PC-3 (cell line): Measurements from ENCODE around the gene DAPK1. TPM values are rescaled to one million over a fixed set of nuclear protein-coding genes. Genes with fewer than 3 reads are reported as not detected.

Source experiments
- ATAC-seq: fragments of 200-7000 bp; cut with Tn5 transposase; 2 replicates; pipeline ENCODE4 v1.9.1; 2020; ENCODE audit warnings: mild to moderate bottlenecking, moderate library complexity
- BruUV-seq: library from RNA; stranded (reverse); fragments of 400-500 nt; replicated peaks from 2 replicates; lab custom pipeline; 2021; lab: Mats Ljungman, UMichigan
- CTCF ChIA-PET: fragments of 300-600 bp; sonication (Branson Sonifier 250); formaldehyde crosslinking; loops from one replicate; lab custom pipeline; 2022; ENCODE audit warnings: antibody characterized with exemption; lab: Charles Lee
- POLR2A ChIA-PET: fragments of 300-600 bp; sonication (Branson Sonifier 250); formaldehyde crosslinking; loops from one replicate; lab custom pipeline; 2022; ENCODE audit warnings: antibody characterized with exemption; ENCODE audit not compliant: unreplicated experiment; lab: Charles Lee
- DNase-seq: peaks from one replicate; pipeline ENCODE4 v3.0.0-alpha.2; 2015
- H2AFZ ChIP-seq: fragments of 300-600 bp; sonication (generic); 2 replicates; pipeline ENCODE4 v1.6.0; 2016; ENCODE audit warnings: antibody characterized with exemption, low read length
- H3F3A ChIP-seq: fragments of 300-600 bp; sonication (generic); one replicate; pipeline ENCODE4 v1.6.0; 2017; ENCODE audit warnings: antibody characterized with exemption, low read length, control low read depth, mild to moderate bottlenecking; ENCODE audit not compliant: unreplicated experiment
- H3K27ac ChIP-seq: fragments of 300-600 bp; sonication (generic); 2 replicates; pipeline ENCODE4 v1.5.1; 2016; ENCODE audit warnings: mild to moderate bottlenecking, low read length
- H3K27me3 ChIP-seq: fragments of 300-600 bp; sonication (generic); 2 replicates; pipeline ENCODE4 v1.6.1; 2016; ENCODE audit warnings: low read length, mixed read lengths
- H3K36me3 ChIP-seq: fragments of 300-600 bp; sonication (generic); 2 replicates; pipeline ENCODE4 v1.6.1; 2016; ENCODE audit warnings: low read depth, mixed run types, low read length, mixed read lengths
- H3K4me1 ChIP-seq: fragments of 300-600 bp; sonication (generic); 2 replicates; pipeline ENCODE4 v1.5.1; 2016; ENCODE audit warnings: low read length; ENCODE audit not compliant: insufficient read depth
- H3K4me2 ChIP-seq: fragments of 300-600 bp; sonication (generic); 2 replicates; pipeline ENCODE4 v1.6.0; 2016; ENCODE audit warnings: low read length
- H3K4me3 ChIP-seq: fragments of 300-600 bp; sonication (generic); 2 replicates; pipeline ENCODE4 v1.5.1; 2016; ENCODE audit warnings: mild to moderate bottlenecking, low read length, mixed read lengths
- H3K79me2 ChIP-seq: fragments of 300-600 bp; sonication (generic); 2 replicates; pipeline ENCODE4 v1.6.1; 2017; ENCODE audit warnings: low read length, mixed read lengths
- H3K9ac ChIP-seq: fragments of 300-600 bp; sonication (generic); 2 replicates; pipeline ENCODE4 v1.6.0; 2016; ENCODE audit warnings: mild to moderate bottlenecking, low read length
- H3K9me2 ChIP-seq: fragments of 300-600 bp; sonication (generic); replicated peaks from 2 replicates; pipeline ENCODE4 v1.6.1; 2016; ENCODE audit warnings: mixed run types, low read length, mixed read lengths
- H3K9me3 ChIP-seq: fragments of 300-600 bp; sonication (generic); 2 replicates; pipeline ENCODE4 v1.6.1; 2016; ENCODE audit warnings: low read length, mixed read lengths
- H4K20me1 ChIP-seq: fragments of 300-600 bp; sonication (generic); 2 replicates; pipeline ENCODE4 v1.6.1; 2016; ENCODE audit warnings: low read length, mixed read lengths
- EZH2 ChIP-seq: fragments of 300-600 bp; sonication (generic); IDR thresholded peaks from one replicate; pipeline ENCODE4 v1.6.1; 2017; ENCODE audit warnings: antibody characterized with exemption, mild to moderate bottlenecking, low read length; ENCODE audit not compliant: unreplicated experiment
- EZH2phosphoT487 ChIP-seq: fragments of 300-600 bp; sonication (generic); IDR thresholded peaks from 2 replicates; pipeline ENCODE4 v1.6.1; 2018; ENCODE audit warnings: mild to moderate bottlenecking, antibody characterized with exemption, low read length, borderline replicate concordance
- intact Hi-C: fragments of 100-400 bp; cut with micrococcal nuclease; formaldehyde crosslinking; loops from 2 replicates; pipeline ENCODE4 v1.9.0; 2023
- total RNA-seq: library from RNA; depleted of rRNA; stranded (reverse); fragments of >200 nt; gene quantifications from 2 replicates; pipeline ENCODE4 v1.2.3, GENCODE V29; 2014
- TF ChIP-seq, protein P1 (sequence below): fragments of 300-600 bp; sonication (generic); conservative IDR thresholded peaks from 2 replicates; pipeline ENCODE4 v1.5.1; 2017; ENCODE audit warnings: antibody characterized with exemption, low read depth, mild to moderate bottlenecking, low read length

DAPK1 gene
- total RNA-seq, 1 experiment from 2014 or later = not detected

DNA sequence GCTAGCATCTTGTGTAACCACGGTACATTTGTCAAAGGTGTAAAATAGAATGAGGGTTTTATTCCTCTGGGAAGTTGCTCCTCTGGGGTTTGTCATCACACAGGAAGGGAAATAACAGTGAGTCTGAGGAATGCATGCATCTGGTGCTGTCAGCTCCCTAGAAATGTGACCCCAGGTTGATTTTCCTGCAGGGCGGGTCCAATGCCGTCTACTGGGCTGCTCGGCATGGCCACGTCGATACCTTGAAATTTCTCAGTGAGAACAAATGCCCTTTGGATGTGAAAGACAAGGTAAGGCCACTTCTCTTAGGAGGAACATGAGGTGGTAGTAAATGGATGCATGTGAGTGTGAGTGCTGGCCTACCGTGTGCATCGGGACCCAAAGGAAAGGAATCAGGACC lies 149.4 kb downstream of the DAPK1 start:
- intact Hi-C loops = no loop called here
- POLR2A ChIA-PET = no interaction called here
- CTCF ChIA-PET = no interaction called here
- ATAC-seq (no peak), DNase-seq (no peak)
- TF ChIP-seq, protein P1, sequence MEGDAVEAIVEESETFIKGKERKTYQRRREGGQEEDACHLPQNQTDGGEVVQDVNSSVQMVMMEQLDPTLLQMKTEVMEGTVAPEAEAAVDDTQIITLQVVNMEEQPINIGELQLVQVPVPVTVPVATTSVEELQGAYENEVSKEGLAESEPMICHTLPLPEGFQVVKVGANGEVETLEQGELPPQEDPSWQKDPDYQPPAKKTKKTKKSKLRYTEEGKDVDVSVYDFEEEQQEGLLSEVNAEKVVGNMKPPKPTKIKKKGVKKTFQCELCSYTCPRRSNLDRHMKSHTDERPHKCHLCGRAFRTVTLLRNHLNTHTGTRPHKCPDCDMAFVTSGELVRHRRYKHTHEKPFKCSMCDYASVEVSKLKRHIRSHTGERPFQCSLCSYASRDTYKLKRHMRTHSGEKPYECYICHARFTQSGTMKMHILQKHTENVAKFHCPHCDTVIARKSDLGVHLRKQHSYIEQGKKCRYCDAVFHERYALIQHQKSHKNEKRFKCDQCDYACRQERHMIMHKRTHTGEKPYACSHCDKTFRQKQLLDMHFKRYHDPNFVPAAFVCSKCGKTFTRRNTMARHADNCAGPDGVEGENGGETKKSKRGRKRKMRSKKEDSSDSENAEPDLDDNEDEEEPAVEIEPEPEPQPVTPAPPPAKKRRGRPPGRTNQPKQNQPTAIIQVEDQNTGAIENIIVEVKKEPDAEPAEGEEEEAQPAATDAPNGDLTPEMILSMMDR = no peak
- TF ChIP-seq EZH2phosphoT487 = no peak
- TF ChIP-seq EZH2 = no peak
- Histone ChIP-seq H3K9me2 (no peaks in the 10 kb centered on the region), H3F3A (no peaks in the 10 kb centered on the region), H3K36me3 (no peaks in the 10 kb centered on the region), H3K4me2 (no peak overlapping the region), H3K4me3 (no peak overlapping the region), H2AFZ (no peak overlapping the region), H4K20me1 (no peaks in the 10 kb centered on the region), H3K9me3 (no peaks in the 10 kb centered on the region), H3K27ac (no peak overlapping the region), H3K9ac (no peak overlapping the region), H3K4me1 (no peaks in the 10 kb centered on the region), H3K79me2 (no peaks in the 10 kb centered on the region), H3K27me3 (peaks cover 87% of the 10 kb centered on the region)
- BruUV-seq = no TSS peak

DNA sequence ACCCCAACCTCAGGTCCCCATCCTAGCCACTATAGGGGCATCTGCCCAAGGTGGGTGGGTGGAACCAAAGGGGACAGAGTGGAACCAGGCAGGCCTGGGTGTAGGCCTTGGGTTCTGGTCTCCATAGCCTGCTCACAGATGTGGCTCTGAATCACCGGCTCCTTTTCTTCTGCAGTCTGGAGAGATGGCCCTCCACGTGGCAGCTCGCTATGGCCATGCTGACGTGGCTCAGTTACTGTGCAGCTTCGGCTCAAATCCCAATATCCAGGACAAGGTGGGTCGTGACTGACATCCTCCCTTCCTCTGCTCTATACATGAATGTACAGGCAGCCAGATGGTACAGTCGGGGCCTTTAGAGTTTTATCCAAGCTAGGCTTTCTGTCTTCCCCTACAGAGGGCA lies 150.9 kb downstream of the DAPK1 start:
- Histone ChIP-seq H3F3A (no peaks in the 10 kb centered on the region), H3K4me2 (no peak overlapping the region), H3K27me3 (peaks cover 78% of the 10 kb centered on the region), H3K36me3 (no peaks in the 10 kb centered on the region), H3K79me2 (no peaks in the 10 kb centered on the region), H3K9me3 (no peaks in the 10 kb centered on the region), H3K4me1 (no peaks in the 10 kb centered on the region), H3K27ac (no peak overlapping the region), H3K9me2 (no peaks in the 10 kb centered on the region), H4K20me1 (no peaks in the 10 kb centered on the region), H3K4me3 (no peak overlapping the region), H2AFZ (no peak overlapping the region), H3K9ac (no peak overlapping the region)
- CTCF ChIA-PET = no interaction called here
- ATAC-seq (no peak), DNase-seq (no peak)
- BruUV-seq = no TSS peak
- intact Hi-C loops = no loop called here
- POLR2A ChIA-PET = no interaction called here
- TF ChIP-seq, protein P1 = no peak
- TF ChIP-seq EZH2phosphoT487 (no peak), EZH2 (no peak)

DNA sequence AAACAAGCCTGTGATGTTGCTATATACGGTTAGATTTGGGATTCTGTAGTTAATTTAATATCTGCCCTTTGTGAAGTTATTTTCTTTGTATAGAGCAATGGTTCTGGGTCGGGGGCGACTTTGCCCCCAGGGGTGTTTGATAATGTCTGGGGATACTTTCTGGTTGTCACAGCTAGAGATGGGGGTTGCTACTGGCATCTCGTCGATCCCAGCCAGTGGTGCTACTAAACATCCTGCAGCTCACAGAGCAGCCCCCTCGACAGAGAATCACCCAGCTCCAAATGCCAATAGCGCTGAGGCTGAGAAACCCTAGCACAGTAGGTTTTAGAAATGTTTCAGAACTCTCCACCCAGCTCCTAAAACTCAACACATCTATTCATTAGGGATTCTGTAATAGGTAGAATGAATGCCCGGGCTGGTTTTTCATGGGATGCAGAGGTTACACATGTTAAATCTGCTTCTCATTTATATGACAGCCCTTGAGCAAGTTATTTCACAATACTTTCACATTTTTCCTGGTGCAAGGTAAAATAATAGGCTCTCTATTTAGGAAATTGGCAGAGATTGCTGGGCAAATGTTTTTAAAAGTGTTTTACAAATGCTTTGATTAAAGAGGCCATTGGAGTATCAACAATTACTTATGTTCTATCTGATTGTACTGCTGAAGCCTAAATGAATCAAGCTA lies 153.1 kb downstream of the DAPK1 start:
- Histone ChIP-seq H3K36me3 (no peaks in the 10 kb centered on the region), H3K4me2 (no peak overlapping the region), H3F3A (no peaks in the 10 kb centered on the region), H3K27ac (no peak overlapping the region), H3K27me3 (peaks cover 77% of the 10 kb centered on the region), H3K79me2 (no peaks in the 10 kb centered on the region), H3K4me3 (no peak overlapping the region), H3K9ac (no peak overlapping the region), H4K20me1 (no peaks in the 10 kb centered on the region), H3K9me2 (no peaks in the 10 kb centered on the region), H3K4me1 (no peaks in the 10 kb centered on the region), H2AFZ (no peak overlapping the region), H3K9me3 (no peaks in the 10 kb centered on the region)
- DNase-seq (no peak), ATAC-seq (no peak)
- TF ChIP-seq, protein P1 = no peak
- TF ChIP-seq EZH2 (no peak), EZH2phosphoT487 (no peak)
- intact Hi-C loops = no loop called here
- BruUV-seq = no TSS peak
- ChIA-PET CTCF (no interaction called here), POLR2A (no interaction called here)
